SK-N-SH treated with all-trans-retinoic acid at 6 μM for 48 hours (cell line): ENCODE results near the gene MED1.
"Not testable (repeated sequence)": the region's sequence is repeated elsewhere in the genome, so short reads cannot be mapped to it uniquely, and the experiment has no call there.

Source experiments
- ATAC-seq: fragments of 200-7000 bp; cut with Tn5 transposase; 3 replicates; pipeline ENCODE4 v1.9.1; 2020; ENCODE audit warnings: mild to moderate bottlenecking, moderate library complexity
- ARNTL ChIP-seq: fragments of 450-650 bp; formaldehyde crosslinking; IDR thresholded peaks from 2 replicates; pipeline ENCODE4 v1.5.0; 2020; ENCODE audit warnings: low read depth, mild to moderate bottlenecking, moderate library complexity, borderline replicate concordance
- BACH2 ChIP-seq: fragments of 250-450 bp; sonication (Bioruptor Pico); IDR thresholded peaks from 2 replicates; pipeline ENCODE4 v1.9.0; 2021; ENCODE audit warnings: mild to moderate bottlenecking, borderline replicate concordance
- CREB5 ChIP-seq: fragments of 250-450 bp; sonication (Bioruptor Pico); IDR thresholded peaks from 2 replicates; pipeline ENCODE4 v1.5.1; 2020; ENCODE audit warnings: low read depth, mild to moderate bottlenecking, moderate library complexity
- CSDC2 ChIP-seq: fragments of 250-450 bp; sonication (Bioruptor Pico); IDR thresholded peaks from 2 replicates; pipeline ENCODE4 v1.5.0; 2020; ENCODE audit warnings: mild to moderate bottlenecking, moderate library complexity
- ESRRG ChIP-seq: fragments of 250-450 bp; sonication (Bioruptor Pico); IDR thresholded peaks from 2 replicates; pipeline ENCODE4 v1.6.1; 2021; ENCODE audit warnings: mild to moderate bottlenecking
- GLIS3 ChIP-seq: fragments of 250-450 bp; sonication (Bioruptor Pico); IDR thresholded peaks from 2 replicates; pipeline ENCODE4 v1.5.0; 2020; ENCODE audit warnings: mild to moderate bottlenecking, moderate library complexity
- ISL1 ChIP-seq: fragments of 250-450 bp; sonication (Bioruptor Pico); IDR thresholded peaks from 2 replicates; pipeline ENCODE4 v2.1.2; 2022; ENCODE audit warnings: mild to moderate bottlenecking, moderate library complexity
- OSR1 ChIP-seq: fragments of 250-450 bp; sonication (Bioruptor Pico); IDR thresholded peaks from 2 replicates; pipeline ENCODE4 v1.8.0; 2022; ENCODE audit warnings: moderate library complexity, mild to moderate bottlenecking, inconsistent platforms
- PATZ1 ChIP-seq: fragments of 250-450 bp; sonication (Bioruptor Pico); IDR thresholded peaks from 2 replicates; pipeline ENCODE4 v1.8.0; 2020; ENCODE audit warnings: mild to moderate bottlenecking, moderate library complexity, borderline replicate concordance
- RARB ChIP-seq: fragments of 250-450 bp; sonication (Bioruptor Pico); IDR thresholded peaks from 2 replicates; pipeline ENCODE4 v1.8.0; 2021; ENCODE audit warnings: mild to moderate bottlenecking, moderate library complexity
- SNAI2 ChIP-seq: fragments of 250-450 bp; sonication (Bioruptor Pico); IDR thresholded peaks from 2 replicates; pipeline ENCODE4 v1.5.0; 2020; ENCODE audit warnings: mild to moderate bottlenecking, moderate library complexity
- TOX ChIP-seq: fragments of 250-450 bp; sonication (Bioruptor Pico); IDR thresholded peaks from 2 replicates; pipeline ENCODE4 v1.8.0; 2021; ENCODE audit warnings: mild to moderate bottlenecking, moderate library complexity, borderline replicate concordance
- TSHZ2 ChIP-seq: fragments of 250-450 bp; sonication (Bioruptor Pico); IDR thresholded peaks from 2 replicates; pipeline ENCODE4 v1.5.0; 2020; ENCODE audit warnings: mild to moderate bottlenecking, moderate library complexity
- ZC3H10 ChIP-seq: fragments of 250-450 bp; sonication (Bioruptor Pico); IDR thresholded peaks from 2 replicates; pipeline ENCODE4 v1.5.1; 2021; ENCODE audit warnings: mild to moderate bottlenecking, moderate library complexity
- ZFP3 ChIP-seq: fragments of 250-450 bp; sonication (Bioruptor Pico); IDR thresholded peaks from 2 replicates; pipeline ENCODE4 v1.5.0; 2020; ENCODE audit warnings: mild to moderate bottlenecking, moderate library complexity
- ZFP30 ChIP-seq: fragments of 450-650 bp; formaldehyde crosslinking; IDR thresholded peaks from 2 replicates; pipeline ENCODE4 v1.5.0; 2022; ENCODE audit warnings: mild to moderate bottlenecking, moderate library complexity
- ZNF70 ChIP-seq: fragments of 450-650 bp; formaldehyde crosslinking; IDR thresholded peaks from 2 replicates; pipeline ENCODE4 v1.5.0; 2020; ENCODE audit warnings: mild to moderate bottlenecking, moderate library complexity
- ZNF8 ChIP-seq: fragments of 450-650 bp; formaldehyde crosslinking; IDR thresholded peaks from 2 replicates; pipeline ENCODE4 v1.5.0; 2020; ENCODE audit warnings: mild to moderate bottlenecking, moderate library complexity
- TF ChIP-seq, protein P1 (sequence below): fragments of 250-450 bp; sonication (Bioruptor Pico); IDR thresholded peaks from 2 replicates; pipeline ENCODE4 v1.5.1; 2021; ENCODE audit warnings: mild to moderate bottlenecking, moderate library complexity
- TF ChIP-seq, protein P2 (sequence below): fragments of 250-450 bp; sonication (Bioruptor Pico); IDR thresholded peaks from 2 replicates; pipeline ENCODE4 v1.8.0; 2021; ENCODE audit warnings: low read depth, mild to moderate bottlenecking, moderate library complexity, borderline replicate concordance

MED1 gene

GRCh38 chr17:39380144-39380543, 70.9 kb downstream of the MED1 start:
- TF ChIP-seq ZNF70 (no peak), ISL1 (CRISPR knock-in tag) (no peak), TOX (CRISPR knock-in tag) (no peak), ARNTL (no peak)
- TF ChIP-seq, protein P1, sequence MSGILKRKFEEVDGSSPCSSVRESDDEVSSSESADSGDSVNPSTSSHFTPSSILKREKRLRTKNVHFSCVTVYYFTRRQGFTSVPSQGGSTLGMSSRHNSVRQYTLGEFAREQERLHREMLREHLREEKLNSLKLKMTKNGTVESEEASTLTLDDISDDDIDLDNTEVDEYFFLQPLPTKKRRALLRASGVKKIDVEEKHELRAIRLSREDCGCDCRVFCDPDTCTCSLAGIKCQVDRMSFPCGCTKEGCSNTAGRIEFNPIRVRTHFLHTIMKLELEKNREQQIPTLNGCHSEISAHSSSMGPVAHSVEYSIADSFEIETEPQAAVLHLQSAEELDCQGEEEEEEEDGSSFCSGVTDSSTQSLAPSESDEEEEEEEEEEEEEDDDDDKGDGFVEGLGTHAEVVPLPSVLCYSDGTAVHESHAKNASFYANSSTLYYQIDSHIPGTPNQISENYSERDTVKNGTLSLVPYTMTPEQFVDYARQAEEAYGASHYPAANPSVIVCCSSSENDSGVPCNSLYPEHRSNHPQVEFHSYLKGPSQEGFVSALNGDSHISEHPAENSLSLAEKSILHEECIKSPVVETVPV (CRISPR knock-in tag) = no peak
- no peak for ATAC-seq

DNA sequence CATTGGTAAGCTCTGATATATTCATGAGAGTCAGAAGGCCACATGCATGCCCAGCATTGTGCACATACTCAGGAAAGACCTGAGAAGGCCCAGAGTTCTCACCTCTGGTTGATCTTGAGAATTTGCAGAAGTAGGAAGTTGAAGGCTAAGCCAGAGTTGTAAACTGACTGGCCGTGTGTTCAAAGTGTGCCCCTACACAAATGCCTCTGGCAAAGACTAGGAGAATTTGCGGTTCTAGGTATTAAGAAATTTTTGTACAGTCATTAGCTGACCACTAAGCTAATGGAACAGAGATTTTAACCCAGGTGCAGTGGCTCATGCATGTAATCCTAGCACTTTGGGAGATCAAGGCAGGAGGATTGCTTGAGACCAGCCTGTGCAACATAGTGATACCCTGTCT, 74.6 kb downstream of the MED1 start:
- TF ChIP-seq SNAI2 (CRISPR knock-in tag) (no peak), CREB5 (no peak), RARB (CRISPR knock-in tag) (no peak), ZNF70 (no peak), ZC3H10 (no peak), OSR1 (CRISPR knock-in tag) (no peak)
- ATAC-seq = no peak

GRCh38 chr17:39367805-39368204, 83.3 kb downstream of the MED1 start:
- ATAC-seq = not testable (repeated sequence)

GRCh38 chr17:39365872-39366271, 85.2 kb downstream of the MED1 start:
- peak; percentile 68 for ATAC-seq
- no peak for TF ChIP-seq ZNF8 (CRISPR knock-in tag)
- TF ChIP-seq ESRRG (CRISPR knock-in tag) = no peak
- TF ChIP-seq SNAI2 (CRISPR knock-in tag) = no peak
- TF ChIP-seq TOX (CRISPR knock-in tag) = no peak
- TF ChIP-seq, protein P1 (CRISPR knock-in tag) = no peak
- TF ChIP-seq GLIS3 (CRISPR knock-in tag) = no peak

- ATAC-seq = peak; percentile 65
- TF ChIP-seq CSDC2 = no peak
- TF ChIP-seq ZNF70 = no peak
Measured at GRCh38 chr17:39365242-39365641, 85.8 kb downstream of the MED1 start.

DNA sequence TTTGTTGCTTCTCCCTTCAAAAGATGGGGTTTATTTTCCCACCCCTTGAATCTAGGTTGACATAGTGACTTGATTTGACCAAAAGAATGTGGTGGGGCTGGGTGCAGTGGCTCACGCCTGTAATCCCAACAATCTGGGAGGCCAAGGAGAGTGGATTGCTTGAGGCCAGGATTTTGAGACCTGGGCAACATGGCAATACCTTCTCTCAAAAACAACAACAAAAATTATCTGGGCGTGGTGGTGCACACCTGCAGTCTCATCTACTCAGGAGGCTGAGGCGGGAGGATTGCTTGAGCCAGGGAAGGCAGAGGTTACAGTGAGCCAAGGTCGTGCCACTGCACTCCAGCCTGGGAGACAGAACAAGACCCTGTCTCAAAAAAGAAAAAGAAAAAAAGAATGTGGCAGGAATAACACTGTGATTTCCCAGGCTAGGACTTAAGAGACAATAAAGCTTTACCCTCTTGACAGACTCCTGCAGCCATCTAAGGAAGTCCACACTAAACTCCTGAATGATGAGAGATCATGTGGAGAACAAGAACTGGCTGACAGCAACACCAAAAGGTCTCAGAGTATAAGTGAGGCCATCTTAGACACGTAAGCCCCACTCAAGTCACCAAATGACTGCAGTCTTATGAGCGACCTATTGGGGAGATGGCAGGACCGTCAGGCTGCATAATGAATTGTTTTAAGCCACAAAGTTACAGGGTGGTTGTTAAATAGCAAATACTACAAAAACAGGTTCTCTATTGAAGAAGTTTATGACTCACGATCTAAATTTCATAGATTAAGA, 86.6 kb downstream of the MED1 start:
- ATAC-seq = 0 out of 3 replicates have a peak, but pooled peaks have one; percentile 27
- TF ChIP-seq TOX (CRISPR knock-in tag) = no peak
- no peak for TF ChIP-seq ZFP3
- TF ChIP-seq ZFP30 (CRISPR knock-in tag) = no peak
- TF ChIP-seq, protein P2, sequence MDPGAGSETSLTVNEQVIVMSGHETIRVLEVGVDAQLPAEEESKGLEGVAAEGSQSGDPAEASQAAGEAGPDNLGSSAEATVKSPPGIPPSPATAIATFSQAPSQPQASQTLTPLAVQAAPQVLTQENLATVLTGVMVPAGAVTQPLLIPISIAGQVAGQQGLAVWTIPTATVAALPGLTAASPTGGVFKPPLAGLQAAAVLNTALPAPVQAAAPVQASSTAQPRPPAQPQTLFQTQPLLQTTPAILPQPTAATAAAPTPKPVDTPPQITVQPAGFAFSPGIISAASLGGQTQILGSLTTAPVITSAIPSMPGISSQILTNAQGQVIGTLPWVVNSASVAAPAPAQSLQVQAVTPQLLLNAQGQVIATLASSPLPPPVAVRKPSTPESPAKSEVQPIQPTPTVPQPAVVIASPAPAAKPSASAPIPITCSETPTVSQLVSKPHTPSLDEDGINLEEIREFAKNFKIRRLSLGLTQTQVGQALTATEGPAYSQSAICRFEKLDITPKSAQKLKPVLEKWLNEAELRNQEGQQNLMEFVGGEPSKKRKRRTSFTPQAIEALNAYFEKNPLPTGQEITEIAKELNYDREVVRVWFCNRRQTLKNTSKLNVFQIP (CRISPR knock-in tag) = no peak
- TF ChIP-seq TSHZ2 (CRISPR knock-in tag) = no peak
- TF ChIP-seq PATZ1 = no peak
- no peak for TF ChIP-seq CSDC2
- TF ChIP-seq, protein P1 (CRISPR knock-in tag) = no peak
- TF ChIP-seq ISL1 (CRISPR knock-in tag) = no peak
- TF ChIP-seq ARNTL = no peak
- no peak for TF ChIP-seq BACH2 (CRISPR knock-in tag)
